Measurements from ENCODE around the gene TNP2. TPM values are rescaled to one million over a fixed set of nuclear protein-coding genes. Genes with fewer than 3 reads are reported as not detected.

TNP2 gene
- total and polyA plus RNA-seq, 2 donors from 2014 or later = not detected

DNA sequence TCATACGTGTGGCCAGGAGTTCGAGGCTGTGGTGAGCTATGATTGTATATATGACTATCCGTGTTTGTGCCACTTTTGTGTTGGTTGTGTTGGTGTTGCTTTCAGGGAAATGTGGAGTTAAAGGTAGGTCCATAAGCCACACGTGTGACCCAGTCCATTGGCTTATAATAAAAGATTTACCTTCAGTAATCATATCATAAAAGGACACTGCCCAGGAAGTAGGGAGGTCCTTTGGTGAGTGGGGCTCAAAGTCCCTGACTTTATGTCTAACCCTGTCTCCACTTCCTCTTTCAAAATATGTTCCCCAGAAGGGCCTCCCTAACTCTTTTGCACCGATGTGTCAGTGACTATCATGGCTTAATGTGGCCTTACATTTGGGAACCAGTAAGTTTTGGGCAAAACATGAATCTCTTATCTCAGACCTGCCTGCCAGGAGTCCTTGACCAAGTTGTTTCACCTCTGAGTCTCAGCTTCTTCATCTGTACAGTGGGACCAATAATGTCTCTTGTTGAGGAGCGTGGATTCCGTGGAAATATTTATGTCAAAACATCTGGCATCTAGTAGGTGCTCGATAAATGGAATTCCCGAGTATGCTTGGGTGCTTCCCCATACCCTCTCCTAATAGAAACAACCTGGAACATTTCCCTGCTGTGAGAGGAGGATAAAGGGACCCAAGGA is 4.8 kb downstream of the TNP2 start:
- FAIRE-seq = no peak
- Histone ChIP-seq H3K9me3 (ENCODE audit: control insufficient read depth in 2 of 3, insufficient read depth in 1 of 3, low read length in 3 of 3) (no peaks in the 10 kb centered on the region), H3K9ac (ENCODE audit: low read length in 3 of 3) (no peak overlapping the region), H3K4me3 (ENCODE audit: low read length in 3 of 3) (no peak overlapping the region), H3K27me3 (ENCODE audit: control insufficient read depth, insufficient read depth, low read length) (no peaks in the 10 kb centered on the region), H3K36me3 (ENCODE audit: control insufficient read depth in 2 of 3, insufficient read depth in 3 of 3, low read length in 3 of 3) (no peaks in the 10 kb centered on the region), H3K27ac (ENCODE audit: low read depth in 2 of 2, low read length in 2 of 2) (no peak overlapping the region), H3K4me1 (ENCODE audit: control insufficient read depth in 2 of 3, insufficient read depth in 2 of 3, low read depth in 1 of 3, low read length in 3 of 3) (peaks cover 0 to 4% (median 3%) of the 10 kb centered on the region in 3 donors)
- no peak for DNase-seq
- intact Hi-C loops (cut with DNase I) = no loop called here
- no peak for TF ChIP-seq CTCF (IDR thresholded peaks at IDR 0.05; ENCODE audit: borderline replicate concordance, extremely low read depth, insufficient read depth)

DNA sequence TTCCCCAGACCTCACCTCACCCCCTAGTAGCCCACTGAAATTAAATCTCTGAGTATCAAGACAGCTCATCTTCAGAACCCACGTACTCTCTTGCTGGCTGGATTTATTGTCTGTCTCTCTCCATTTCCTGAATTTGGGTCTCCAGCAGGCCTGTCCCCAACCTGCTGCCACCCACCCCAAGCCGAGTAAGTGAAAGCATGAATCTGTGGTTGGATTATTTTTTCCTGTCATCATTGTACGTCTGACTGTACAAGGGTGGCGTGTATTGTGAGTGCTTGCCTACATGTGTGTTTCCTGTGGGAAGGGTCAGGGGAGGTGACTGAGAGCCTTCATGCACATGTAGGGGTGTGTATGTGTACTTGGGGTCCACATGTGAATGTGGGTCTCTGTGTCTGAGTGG is 5.4 kb downstream of the TNP2 start:
- Histone ChIP-seq H3K9ac (ENCODE audit: low read length in 3 of 3) (no peak overlapping the region), H3K4me3 (ENCODE audit: low read length in 3 of 3) (no peak overlapping the region), H3K27me3 (ENCODE audit: control insufficient read depth, insufficient read depth, low read length) (no peaks in the 10 kb centered on the region), H3K36me3 (ENCODE audit: control insufficient read depth in 2 of 3, insufficient read depth in 3 of 3, low read length in 3 of 3) (no peaks in the 10 kb centered on the region), H3K27ac (ENCODE audit: low read depth in 2 of 2, low read length in 2 of 2) (no peak overlapping the region), H3K4me1 (ENCODE audit: control insufficient read depth in 2 of 3, insufficient read depth in 2 of 3, low read depth in 1 of 3, low read length in 3 of 3) (peaks cover 0 to 9% (median 8%) of the 10 kb centered on the region in 3 donors), H3K9me3 (ENCODE audit: control insufficient read depth in 2 of 3, insufficient read depth in 1 of 3, low read length in 3 of 3) (no peaks in the 10 kb centered on the region)
- intact Hi-C loops (cut with DNase I) = no loop called here
- FAIRE-seq (no peak), DNase-seq (no peak)
- no peak for TF ChIP-seq CTCF (IDR thresholded peaks at IDR 0.05; ENCODE audit: borderline replicate concordance, extremely low read depth, insufficient read depth)

GRCh38 chr16:11262915-11263314 is 6.2 kb downstream of the TNP2 start:
- Histone ChIP-seq H3K9ac (ENCODE audit: low read length in 3 of 3) (no peak overlapping the region), H3K36me3 (ENCODE audit: control insufficient read depth in 2 of 3, insufficient read depth in 3 of 3, low read length in 3 of 3) (no peaks in the 10 kb centered on the region), H3K4me1 (ENCODE audit: control insufficient read depth in 2 of 3, insufficient read depth in 2 of 3, low read depth in 1 of 3, low read length in 3 of 3) (peaks cover 0 to 12% (median 11%) of the 10 kb centered on the region in 3 donors), H3K27me3 (ENCODE audit: control insufficient read depth, insufficient read depth, low read length) (no peaks in the 10 kb centered on the region), H3K4me3 (ENCODE audit: low read length in 3 of 3) (no peak overlapping the region), H3K27ac (ENCODE audit: low read depth in 2 of 2, low read length in 2 of 2) (no peak overlapping the region), H3K9me3 (ENCODE audit: control insufficient read depth in 2 of 3, insufficient read depth in 1 of 3, low read length in 3 of 3) (no peaks in the 10 kb centered on the region)
- intact Hi-C loops (cut with DNase I) = no loop called here
- no peak for TF ChIP-seq CTCF (IDR thresholded peaks at IDR 0.05; ENCODE audit: borderline replicate concordance, extremely low read depth, insufficient read depth)
- DNase-seq (no peak), FAIRE-seq (no peak)

DNA sequence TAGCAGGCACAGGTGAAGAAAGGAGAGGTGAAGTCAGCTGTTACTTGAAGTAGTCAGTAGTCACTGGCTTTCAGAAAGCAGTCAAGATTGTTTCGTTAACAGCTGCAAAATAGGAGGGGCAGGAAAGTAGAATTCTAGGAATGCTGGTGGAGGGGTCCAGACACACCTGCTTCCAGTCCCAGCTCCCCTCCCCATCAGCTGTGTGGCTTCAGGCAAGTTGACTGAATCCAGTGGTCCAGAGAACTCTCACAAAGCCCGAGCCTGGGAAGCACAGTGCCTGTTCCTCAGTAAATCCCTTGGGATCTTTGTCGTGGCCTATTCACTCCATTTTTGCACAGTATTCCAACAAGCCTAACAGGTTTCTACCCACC is 8.5 kb downstream of the TNP2 start:
- TF ChIP-seq CTCF (IDR thresholded peaks at IDR 0.05; ENCODE audit: borderline replicate concordance, extremely low read depth, insufficient read depth) = no peak
- no peak overlapping the region for H3K27ac ChIP-seq (ENCODE audit: low read depth in 2 of 2, low read length in 2 of 2)
- no peaks in the 10 kb centered on the region for H3K36me3 ChIP-seq (ENCODE audit: control insufficient read depth in 2 of 3, insufficient read depth in 3 of 3, low read length in 3 of 3)
- FAIRE-seq (no peak), DNase-seq (peak in 3 of 5 donors; percentile 34 to 45 (median 37))
- H3K4me1 ChIP-seq (ENCODE audit: control insufficient read depth in 2 of 3, insufficient read depth in 2 of 3, low read depth in 1 of 3, low read length in 3 of 3) = peaks cover 0 to 19% (median 15%) of the 10 kb centered on the region in 3 donors
- peak overlapping the region in 1 of 3 donors; percentile 12 for H3K9ac ChIP-seq (ENCODE audit: low read length in 3 of 3)
- no peaks in the 10 kb centered on the region for H3K27me3 ChIP-seq (ENCODE audit: control insufficient read depth, insufficient read depth, low read length)
- no peaks in the 10 kb centered on the region for H3K9me3 ChIP-seq (ENCODE audit: control insufficient read depth in 2 of 3, insufficient read depth in 1 of 3, low read length in 3 of 3)
- intact Hi-C loops (cut with DNase I) = no loop called here
- no peak overlapping the region for H3K4me3 ChIP-seq (ENCODE audit: low read length in 3 of 3)

Data from kidney (tissue), 14 donors.